ENCODE results near the gene ABL2.

The ABL2 gene

DNA sequence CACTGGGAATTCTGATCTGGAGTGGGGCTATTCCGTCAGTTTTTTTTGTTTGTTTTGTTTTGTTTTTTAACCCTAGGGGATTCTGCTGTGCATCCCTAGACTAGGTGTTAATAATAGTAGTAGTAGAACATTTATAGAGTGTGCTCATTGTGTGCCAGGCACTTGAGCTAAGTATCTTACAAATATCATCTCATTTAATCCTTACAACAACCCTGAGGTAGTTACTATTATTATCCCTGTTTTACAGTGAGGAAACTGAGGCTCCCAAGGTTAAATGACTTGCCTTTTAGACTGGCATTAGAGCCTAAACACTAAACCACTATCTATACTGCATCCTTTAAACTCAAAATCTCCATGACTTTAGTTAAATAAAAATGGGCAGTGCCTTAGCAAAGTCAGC lies 125.5 kb downstream of the ABL2 start:
- no peaks in the 10 kb centered on the region for H3K9me3 ChIP-seq (ENCODE audit: insufficient read depth, low read length)
- no peak overlapping the region for H3K4me3 ChIP-seq (ENCODE audit: insufficient read length, low read depth)
- no peak overlapping the region for H3K9ac ChIP-seq (ENCODE audit: insufficient read length, low read depth)
- H3K27me3 ChIP-seq (ENCODE audit: insufficient read depth, insufficient read length) = no peaks in the 10 kb centered on the region
- H3K36me3 ChIP-seq (ENCODE audit: insufficient read depth, insufficient read length, low read length) = peaks cover 88% of the 10 kb centered on the region
- no peak for DNase-seq (ENCODE audit: low read depth, low spot score)
- no peak for TF ChIP-seq SUZ12 (IDR thresholded peaks at IDR 0.05; ENCODE audit: extremely low read depth, insufficient read depth, insufficient read length)
- TF ChIP-seq YY1 (IDR thresholded peaks at IDR 0.05; ENCODE audit: insufficient read depth, insufficient read length) = no peak
- TF ChIP-seq ZNF274 (IDR thresholded peaks at IDR 0.05; ENCODE audit: low read depth, low read length) = no peak
- H3K4me1 ChIP-seq (ENCODE audit: insufficient read depth, insufficient read length) = no peaks in the 10 kb centered on the region

DNA sequence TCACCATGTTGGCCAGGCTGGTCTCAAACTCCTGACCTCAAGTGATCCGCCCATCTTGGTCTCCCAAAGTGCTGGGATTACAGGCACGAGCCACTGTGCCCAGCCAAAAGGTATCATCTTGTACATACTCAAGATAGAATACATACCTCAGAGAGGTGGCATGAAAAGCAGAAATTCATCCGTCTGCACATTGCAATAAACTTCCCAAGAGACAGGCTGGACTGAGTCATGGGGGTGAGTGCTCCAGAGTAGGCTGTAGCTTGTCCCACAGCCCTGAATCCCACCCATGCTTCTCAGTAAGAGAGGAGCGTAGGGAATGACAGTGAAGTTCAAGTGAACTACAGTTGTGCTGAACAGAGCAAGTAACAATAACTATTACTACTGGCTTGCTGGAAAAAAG lies 127.9 kb downstream of the ABL2 start:
- no peak overlapping the region for H3K9ac ChIP-seq (ENCODE audit: insufficient read length, low read depth)
- no peak overlapping the region for H3K4me3 ChIP-seq (ENCODE audit: insufficient read length, low read depth)
- no peak for TF ChIP-seq ZNF274 (IDR thresholded peaks at IDR 0.05; ENCODE audit: low read depth, low read length)
- TF ChIP-seq SUZ12 (IDR thresholded peaks at IDR 0.05; ENCODE audit: extremely low read depth, insufficient read depth, insufficient read length) = no peak
- no peak for TF ChIP-seq YY1 (IDR thresholded peaks at IDR 0.05; ENCODE audit: insufficient read depth, insufficient read length)
- H3K27me3 ChIP-seq (ENCODE audit: insufficient read depth, insufficient read length) = no peaks in the 10 kb centered on the region
- no peaks in the 10 kb centered on the region for H3K4me1 ChIP-seq (ENCODE audit: insufficient read depth, insufficient read length)
- no peak for DNase-seq (ENCODE audit: low read depth, low spot score)
- H3K36me3 ChIP-seq (ENCODE audit: insufficient read depth, insufficient read length, low read length) = peaks cover 84% of the 10 kb centered on the region
- H3K9me3 ChIP-seq (ENCODE audit: insufficient read depth, low read length) = no peaks in the 10 kb centered on the region

DNA sequence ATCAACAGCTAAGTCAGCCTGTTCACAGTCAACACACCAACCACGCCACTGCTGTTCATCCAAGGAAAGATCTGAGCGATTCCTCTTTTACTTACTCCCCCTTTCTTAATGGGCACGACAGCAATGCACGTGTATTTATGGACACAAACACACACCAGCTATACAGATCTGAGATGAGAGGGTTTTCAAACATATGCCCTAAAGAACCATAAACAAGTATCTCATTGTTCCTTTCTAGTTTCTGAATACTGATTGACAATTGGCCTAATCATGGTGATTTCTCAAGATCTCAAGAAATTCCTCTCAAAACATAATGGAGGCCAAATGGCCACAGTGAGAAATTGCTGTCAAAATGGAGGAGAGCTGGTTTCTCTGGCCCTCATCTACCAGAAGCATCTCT lies 129.6 kb downstream of the ABL2 start:
- Histone ChIP-seq H3K27me3 (ENCODE audit: insufficient read depth, insufficient read length) (no peaks in the 10 kb centered on the region), H3K36me3 (ENCODE audit: insufficient read depth, insufficient read length, low read length) (peaks cover 85% of the 10 kb centered on the region), H3K4me1 (ENCODE audit: insufficient read depth, insufficient read length) (peaks cover 2% of the 10 kb centered on the region), H3K9me3 (ENCODE audit: insufficient read depth, low read length) (no peaks in the 10 kb centered on the region), H3K4me3 (ENCODE audit: insufficient read length, low read depth) (no peak overlapping the region), H3K9ac (ENCODE audit: insufficient read length, low read depth) (no peak overlapping the region)
- DNase-seq (ENCODE audit: low read depth, low spot score) = no peak
- no peak for TF ChIP-seq ZNF274 (IDR thresholded peaks at IDR 0.05; ENCODE audit: low read depth, low read length)
- no peak for TF ChIP-seq YY1 (IDR thresholded peaks at IDR 0.05; ENCODE audit: insufficient read depth, insufficient read length)
- TF ChIP-seq SUZ12 (IDR thresholded peaks at IDR 0.05; ENCODE audit: extremely low read depth, insufficient read depth, insufficient read length) = no peak

DNA sequence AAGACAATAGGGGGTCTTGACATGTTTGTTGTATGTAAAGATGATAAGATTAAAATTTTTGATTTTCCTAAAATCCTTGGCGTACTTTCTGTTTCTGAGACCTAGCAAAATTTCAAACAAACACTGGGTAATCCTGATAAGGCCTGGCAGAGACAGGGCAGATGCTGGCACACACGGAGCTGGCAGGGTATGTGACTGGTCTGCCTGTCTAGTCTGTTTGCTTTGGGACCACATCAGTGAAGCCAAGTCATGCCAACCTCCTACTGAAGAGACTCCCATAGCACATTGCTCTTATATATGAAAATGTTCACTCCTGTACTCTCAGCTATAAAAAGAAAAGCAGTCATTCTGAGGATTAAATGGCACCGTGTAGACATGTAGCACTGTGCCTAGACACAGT lies 133.6 kb downstream of the ABL2 start:
- no peak for DNase-seq (ENCODE audit: low read depth, low spot score)
- Histone ChIP-seq H3K4me1 (ENCODE audit: insufficient read depth, insufficient read length) (peaks cover 17% of the 10 kb centered on the region), H3K9me3 (ENCODE audit: insufficient read depth, low read length) (no peaks in the 10 kb centered on the region), H3K27me3 (ENCODE audit: insufficient read depth, insufficient read length) (no peaks in the 10 kb centered on the region), H3K9ac (ENCODE audit: insufficient read length, low read depth) (no peak overlapping the region), H3K36me3 (ENCODE audit: insufficient read depth, insufficient read length, low read length) (peaks cover 93% of the 10 kb centered on the region), H3K4me3 (ENCODE audit: insufficient read length, low read depth) (no peak overlapping the region)
- TF ChIP-seq YY1 (IDR thresholded peaks at IDR 0.05; ENCODE audit: insufficient read depth, insufficient read length) (no peak), SUZ12 (IDR thresholded peaks at IDR 0.05; ENCODE audit: extremely low read depth, insufficient read depth, insufficient read length) (no peak), ZNF274 (IDR thresholded peaks at IDR 0.05; ENCODE audit: low read depth, low read length) (no peak)

DNA sequence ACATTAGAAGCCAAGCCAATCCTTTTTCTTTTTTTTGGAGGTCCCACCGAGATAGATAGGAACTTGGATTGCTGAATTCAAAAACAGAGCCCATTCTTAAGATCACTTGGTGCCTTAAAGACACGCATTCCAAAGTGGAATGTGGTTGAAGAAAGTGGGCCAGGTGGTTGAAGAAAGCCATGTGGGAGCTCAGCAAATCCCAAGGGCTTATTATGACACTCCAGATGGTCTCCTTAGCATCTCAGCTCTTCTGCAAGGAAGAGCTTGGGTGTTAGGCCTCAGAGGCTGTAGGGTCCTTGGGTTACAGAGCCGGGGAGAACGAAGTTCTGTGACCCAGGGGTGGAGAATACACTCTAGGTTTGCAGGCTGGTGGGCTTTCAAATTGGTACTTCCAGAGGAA lies 134.1 kb downstream of the ABL2 start:
- H3K4me3 ChIP-seq (ENCODE audit: insufficient read length, low read depth) = no peak overlapping the region
- H3K4me1 ChIP-seq (ENCODE audit: insufficient read depth, insufficient read length) = peaks cover 17% of the 10 kb centered on the region
- peaks cover 93% of the 10 kb centered on the region for H3K36me3 ChIP-seq (ENCODE audit: insufficient read depth, insufficient read length, low read length)

DNA sequence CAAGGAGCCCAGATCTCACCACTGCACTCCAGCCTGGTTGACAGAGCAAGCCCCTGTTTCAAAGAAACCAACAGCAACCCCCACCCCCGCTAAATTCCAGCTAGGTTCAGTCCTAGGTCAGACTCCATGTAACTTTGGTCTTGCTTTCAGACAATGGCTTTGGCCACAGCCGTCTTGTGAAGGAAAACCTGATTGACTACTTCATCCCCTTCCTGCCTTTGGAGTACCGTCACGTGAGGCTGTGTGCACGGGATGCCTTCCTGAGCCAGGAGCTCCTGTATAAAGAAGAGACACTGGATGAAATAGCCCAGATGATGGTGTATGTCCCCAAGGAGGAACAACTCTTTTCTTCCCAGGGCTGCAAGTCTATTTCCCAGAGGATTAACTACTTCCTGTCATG lies 134.7 kb downstream of the ABL2 start:
- TF ChIP-seq ZNF274 (IDR thresholded peaks at IDR 0.05; ENCODE audit: low read depth, low read length) (no peak), YY1 (IDR thresholded peaks at IDR 0.05; ENCODE audit: insufficient read depth, insufficient read length) (no peak), SUZ12 (IDR thresholded peaks at IDR 0.05; ENCODE audit: extremely low read depth, insufficient read depth, insufficient read length) (no peak)
- peaks cover 92% of the 10 kb centered on the region for H3K36me3 ChIP-seq (ENCODE audit: insufficient read depth, insufficient read length, low read length)
- no peak for DNase-seq (ENCODE audit: low read depth, low spot score)
- no peak overlapping the region for H3K9ac ChIP-seq (ENCODE audit: insufficient read length, low read depth)
- no peaks in the 10 kb centered on the region for H3K27me3 ChIP-seq (ENCODE audit: insufficient read depth, insufficient read length)
- H3K4me1 ChIP-seq (ENCODE audit: insufficient read depth, insufficient read length) = peaks cover 17% of the 10 kb centered on the region
- no peaks in the 10 kb centered on the region for H3K9me3 ChIP-seq (ENCODE audit: insufficient read depth, low read length)
- H3K4me3 ChIP-seq (ENCODE audit: insufficient read length, low read depth) = no peak overlapping the region

More for the DNA sequence above, 134.1 kb downstream of the ABL2 start:
- DNase-seq (ENCODE audit: low read depth, low spot score) = no peak
- no peaks in the 10 kb centered on the region for H3K9me3 ChIP-seq (ENCODE audit: insufficient read depth, low read length)
- H3K27me3 ChIP-seq (ENCODE audit: insufficient read depth, insufficient read length) = no peaks in the 10 kb centered on the region
- TF ChIP-seq SUZ12 (IDR thresholded peaks at IDR 0.05; ENCODE audit: extremely low read depth, insufficient read depth, insufficient read length) = no peak
- TF ChIP-seq YY1 (IDR thresholded peaks at IDR 0.05; ENCODE audit: insufficient read depth, insufficient read length) = no peak
- TF ChIP-seq ZNF274 (IDR thresholded peaks at IDR 0.05; ENCODE audit: low read depth, low read length) = no peak
- no peak overlapping the region for H3K9ac ChIP-seq (ENCODE audit: insufficient read length, low read depth)

DNA sequence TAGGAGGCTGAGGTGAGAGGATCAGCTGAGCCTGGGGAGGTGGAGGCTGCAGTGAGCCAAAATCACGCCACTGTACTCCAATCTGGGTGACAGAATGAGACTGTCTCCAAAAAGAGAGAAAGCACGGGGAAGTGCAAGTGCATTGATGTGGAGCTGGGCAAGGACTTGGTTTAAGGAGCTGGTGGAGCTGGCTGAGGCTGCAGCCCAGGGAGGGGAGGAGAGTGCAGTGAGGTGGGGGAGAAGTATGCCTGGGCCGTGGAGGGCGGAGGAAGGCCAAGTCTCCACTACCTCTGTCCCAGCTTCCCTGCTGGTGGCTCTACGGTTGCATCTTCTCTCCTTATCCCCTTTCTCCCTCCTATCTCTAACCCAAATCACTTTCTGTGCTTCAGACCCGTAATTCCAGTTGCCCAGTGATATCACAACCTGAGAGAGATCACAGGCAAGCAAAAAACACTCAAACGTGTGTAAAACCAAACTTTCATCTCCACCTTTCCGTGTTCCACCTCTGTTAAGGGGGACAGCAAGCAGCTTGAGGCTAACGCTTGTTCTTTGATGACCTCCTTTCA lies 136.5 kb downstream of the ABL2 start:
- H3K4me1 ChIP-seq (ENCODE audit: insufficient read depth, insufficient read length) = peaks cover 23% of the 10 kb centered on the region
- H3K36me3 ChIP-seq (ENCODE audit: insufficient read depth, insufficient read length, low read length) = peaks cover 90% of the 10 kb centered on the region

More for the DNA sequence above, 136.5 kb downstream of the ABL2 start:
- Histone ChIP-seq H3K27me3 (ENCODE audit: insufficient read depth, insufficient read length) (no peaks in the 10 kb centered on the region), H3K4me3 (ENCODE audit: insufficient read length, low read depth) (no peak overlapping the region), H3K9me3 (ENCODE audit: insufficient read depth, low read length) (no peaks in the 10 kb centered on the region), H3K9ac (ENCODE audit: insufficient read length, low read depth) (no peak overlapping the region)
- TF ChIP-seq YY1 (IDR thresholded peaks at IDR 0.05; ENCODE audit: insufficient read depth, insufficient read length) (no peak), ZNF274 (IDR thresholded peaks at IDR 0.05; ENCODE audit: low read depth, low read length) (no peak), SUZ12 (IDR thresholded peaks at IDR 0.05; ENCODE audit: extremely low read depth, insufficient read depth, insufficient read length) (no peak)
- DNase-seq (ENCODE audit: low read depth, low spot score) = no peak
